Epithelial cell of proximal tubule (primary cell): Measurements from ENCODE around the gene DCPS. TPM values are rescaled to one million over a fixed set of nuclear protein-coding genes. Genes with fewer than 3 reads are reported as not detected.

Experiments used
- DNase-seq: peaks from one replicate; pipeline ENCODE4 v3.0.0-alpha.2; 2011; ENCODE audit warnings: low read depth
- H3K4me3 ChIP-seq: 2 replicates; pipeline ENCODE4 v1.5.1; 2011; ENCODE audit warnings: low read depth, mild to moderate bottlenecking, low read length
- CTCF ChIP-seq: conservative IDR thresholded peaks from 2 replicates; pipeline ENCODE4 v1.5.1; 2012; ENCODE audit warnings: low read depth, mild to moderate bottlenecking, low read length
- total RNA-seq: library from RNA; depleted of rRNA; stranded (reverse); fragments of >200 nt; gene quantifications from 2 replicates; pipeline ENCODE4 v1.2.3, GENCODE V29; 2015

Gene DCPS
- total RNA-seq, 1 donor from 2014 or later, result 17.2 TPM

GRCh38 chr11:126347751-126348668, 44.1 kb downstream of the DCPS start:
- DNase-seq, result no peak
- TF ChIP-seq CTCF, result no peak
- H3K4me3 ChIP-seq, result no peak overlapping the region

GRCh38 chr11:126348806-126349582, 45.1 kb downstream of the DCPS start:
- no peak for DNase-seq
- H3K4me3 ChIP-seq, result no peak overlapping the region
- TF ChIP-seq CTCF, result no peak

- H3K4me3 ChIP-seq, result no peak overlapping the region
- no peak for TF ChIP-seq CTCF
- DNase-seq, result no peak
Measured at GRCh38 chr11:126350836-126351235, 47.0 kb downstream of the DCPS start.

GRCh38 chr11:126352163-126352562, 48.3 kb downstream of the DCPS start:
- TF ChIP-seq CTCF, result no peak
- DNase-seq, result no peak

GRCh38 chr11:126352934-126353801, 49.3 kb downstream of the DCPS start:
- TF ChIP-seq CTCF, result no peak
- no peak overlapping the region for H3K4me3 ChIP-seq
- no peak for DNase-seq

More at GRCh38 chr11:126352163-126352562, 48.3 kb downstream of the DCPS start:
- no peak overlapping the region for H3K4me3 ChIP-seq

GRCh38 chr11:126354631-126355323, 50.9 kb downstream of the DCPS start:
- DNase-seq, result no peak
- no peak for TF ChIP-seq CTCF
- peak overlapping the region; percentile 66 for H3K4me3 ChIP-seq
